Measurements from ENCODE around the gene RNF224. TPM values are rescaled to one million over a fixed set of nuclear protein-coding genes. Genes with fewer than 3 reads are reported as not detected.

RNF224 gene
- total and polyA plus RNA-seq, 2 of the 13 experiments (the other 11 are each of a cell fraction or from before 2014, with no cell fraction given) = 0.09 TPM; not detected in 1

DNA sequence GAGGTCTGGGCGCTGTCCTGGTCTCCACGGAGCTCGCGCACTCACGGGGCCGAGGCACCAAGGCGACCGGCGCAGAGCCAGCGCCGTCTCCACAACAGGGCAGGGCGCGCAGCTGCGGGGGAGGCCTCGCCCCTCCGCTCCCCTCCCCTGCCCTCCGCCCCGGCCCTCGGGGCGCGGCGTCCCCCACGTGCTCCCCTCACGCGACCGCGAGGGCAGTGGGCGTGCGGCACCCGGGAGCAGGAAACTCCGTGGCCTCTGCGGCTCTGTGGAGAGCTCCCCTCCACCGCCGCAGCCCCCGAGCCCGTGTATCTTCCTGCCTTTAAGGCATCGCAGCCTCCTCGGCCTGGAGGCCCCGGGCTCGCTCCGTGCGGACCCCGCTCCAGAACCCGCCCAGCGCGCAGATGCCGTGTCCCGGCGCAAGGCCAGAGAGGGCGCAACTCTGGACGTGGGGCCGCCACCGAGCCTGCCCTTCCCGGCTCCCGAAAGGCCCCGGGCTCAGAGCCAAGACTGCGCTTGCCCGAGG lies 13.1 kb downstream of the RNF224 start (continued):
- TF ChIP-seq, protein P1, sequence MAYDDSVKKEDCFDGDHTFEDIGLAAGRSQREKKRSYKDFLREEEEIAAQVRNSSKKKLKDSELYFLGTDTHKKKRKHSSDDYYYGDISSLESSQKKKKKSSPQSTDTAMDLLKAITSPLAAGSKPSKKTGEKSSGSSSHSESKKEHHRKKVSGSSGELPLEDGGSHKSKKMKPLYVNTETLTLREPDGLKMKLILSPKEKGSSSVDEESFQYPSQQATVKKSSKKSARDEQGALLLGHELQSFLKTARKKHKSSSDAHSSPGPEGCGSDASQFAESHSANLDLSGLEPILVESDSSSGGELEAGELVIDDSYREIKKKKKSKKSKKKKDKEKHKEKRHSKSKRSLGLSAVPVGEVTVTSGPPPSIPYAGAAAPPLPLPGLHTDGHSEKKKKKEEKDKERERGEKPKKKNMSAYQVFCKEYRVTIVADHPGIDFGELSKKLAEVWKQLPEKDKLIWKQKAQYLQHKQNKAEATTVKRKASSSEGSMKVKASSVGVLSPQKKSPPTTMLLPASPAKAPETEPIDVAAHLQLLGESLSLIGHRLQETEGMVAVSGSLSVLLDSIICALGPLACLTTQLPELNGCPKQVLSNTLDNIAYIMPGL (CRISPR knock-in tag; IDR thresholded peaks at IDR 0.05; ENCODE audit: borderline replicate concordance in 1 of 2, low read depth in 1 of 2) = peak; percentile 85 to 95; a peak in 3 of 4 replicates
- TF ChIP-seq, protein P2, sequence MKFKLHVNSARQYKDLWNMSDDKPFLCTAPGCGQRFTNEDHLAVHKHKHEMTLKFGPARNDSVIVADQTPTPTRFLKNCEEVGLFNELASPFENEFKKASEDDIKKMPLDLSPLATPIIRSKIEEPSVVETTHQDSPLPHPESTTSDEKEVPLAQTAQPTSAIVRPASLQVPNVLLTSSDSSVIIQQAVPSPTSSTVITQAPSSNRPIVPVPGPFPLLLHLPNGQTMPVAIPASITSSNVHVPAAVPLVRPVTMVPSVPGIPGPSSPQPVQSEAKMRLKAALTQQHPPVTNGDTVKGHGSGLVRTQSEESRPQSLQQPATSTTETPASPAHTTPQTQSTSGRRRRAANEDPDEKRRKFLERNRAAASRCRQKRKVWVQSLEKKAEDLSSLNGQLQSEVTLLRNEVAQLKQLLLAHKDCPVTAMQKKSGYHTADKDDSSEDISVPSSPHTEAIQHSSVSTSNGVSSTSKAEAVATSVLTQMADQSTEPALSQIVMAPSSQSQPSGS (CRISPR knock-in tag; IDR thresholded peaks at IDR 0.05) = 0 out of 2 replicates have a peak, but pooled peaks have one; percentile 51
- TF ChIP-seq ATAD3A (CRISPR knock-in tag; IDR thresholded peaks at IDR 0.05) (no peak), RAD51 (IDR thresholded peaks at IDR 0.05; ENCODE audit: borderline replicate concordance) (no peak), SALL2 (CRISPR knock-in tag; IDR thresholded peaks at IDR 0.05) (peak; percentile 80; the same call in 1 of the 2 replicates), ZNF678 (CRISPR knock-in tag; IDR thresholded peaks at IDR 0.05) (0 out of 2 replicates have a peak, but pooled peaks have one; percentile 54), RBFOX2 (IDR thresholded peaks at IDR 0.05; ENCODE audit: low read depth, low read length) (peak; percentile 68; the same call in 1 of the 2 replicates), KDM5A (IDR thresholded peaks at IDR 0.05; ENCODE audit: borderline replicate concordance, low read length) (0 out of 2 replicates have a peak, but pooled peaks have one; percentile 36), U2AF2 (IDR thresholded peaks at IDR 0.05; ENCODE audit: low read depth, low read length) (no peak), ADNP (CRISPR knock-in tag; IDR thresholded peaks at IDR 0.05) (no peak), ZNF879 (CRISPR knock-in tag; IDR thresholded peaks at IDR 0.05) (0 out of 2 replicates have a peak, but pooled peaks have one; percentile 47), GATAD2A (CRISPR knock-in tag; IDR thresholded peaks at IDR 0.05) (peak; percentile 46), ZNF747 (CRISPR knock-in tag; IDR thresholded peaks at IDR 0.05; ENCODE audit: borderline replicate concordance) (peak; percentile 74; the same call in 1 of the 2 replicates)
- TF ChIP-seq, protein P3, sequence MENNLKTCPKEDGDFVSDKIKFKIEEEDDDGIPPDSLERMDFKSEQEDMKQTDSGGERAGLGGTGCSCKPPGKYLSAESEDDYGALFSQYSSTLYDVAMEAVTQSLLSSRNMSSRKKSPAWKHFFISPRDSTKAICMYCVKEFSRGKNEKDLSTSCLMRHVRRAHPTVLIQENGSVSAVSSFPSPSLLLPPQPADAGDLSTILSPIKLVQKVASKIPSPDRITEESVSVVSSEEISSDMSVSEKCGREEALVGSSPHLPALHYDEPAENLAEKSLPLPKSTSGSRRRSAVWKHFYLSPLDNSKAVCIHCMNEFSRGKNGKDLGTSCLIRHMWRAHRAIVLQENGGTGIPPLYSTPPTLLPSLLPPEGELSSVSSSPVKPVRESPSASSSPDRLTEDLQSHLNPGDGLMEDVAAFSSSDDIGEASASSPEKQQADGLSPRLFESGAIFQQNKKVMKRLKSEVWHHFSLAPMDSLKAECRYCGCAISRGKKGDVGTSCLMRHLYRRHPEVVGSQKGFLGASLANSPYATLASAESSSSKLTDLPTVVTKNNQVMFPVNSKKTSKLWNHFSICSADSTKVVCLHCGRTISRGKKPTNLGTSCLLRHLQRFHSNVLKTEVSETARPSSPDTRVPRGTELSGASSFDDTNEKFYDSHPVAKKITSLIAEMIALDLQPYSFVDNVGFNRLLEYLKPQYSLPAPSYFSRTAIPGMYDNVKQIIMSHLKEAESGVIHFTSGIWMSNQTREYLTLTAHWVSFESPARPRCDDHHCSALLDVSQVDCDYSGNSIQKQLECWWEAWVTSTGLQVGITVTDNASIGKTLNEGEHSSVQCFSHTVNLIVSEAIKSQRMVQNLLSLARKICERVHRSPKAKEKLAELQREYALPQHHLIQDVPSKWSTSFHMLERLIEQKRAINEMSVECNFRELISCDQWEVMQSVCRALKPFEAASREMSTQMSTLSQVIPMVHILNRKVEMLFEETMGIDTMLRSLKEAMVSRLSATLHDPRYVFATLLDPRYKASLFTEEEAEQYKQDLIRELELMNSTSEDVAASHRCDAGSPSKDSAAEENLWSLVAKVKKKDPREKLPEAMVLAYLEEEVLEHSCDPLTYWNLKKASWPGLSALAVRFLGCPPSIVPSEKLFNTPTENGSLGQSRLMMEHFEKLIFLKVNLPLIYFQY (CRISPR knock-in tag; IDR thresholded peaks at IDR 0.05; ENCODE audit: borderline replicate concordance) = peak; percentile 65; the same call in 1 of the 2 replicates
